Measurements from ENCODE around the gene KLHL29. TPM values are rescaled to one million over a fixed set of nuclear protein-coding genes. Genes with fewer than 3 reads are reported as not detected.

The KLHL29 gene
- total and polyA plus RNA-seq, 10 donors: 1.5 to 30.5 (median 9.4) TPM

GRCh38 chr2:23611839-23612238 is 226.9 kb downstream of the KLHL29 start:
- TF ChIP-seq, protein P1, sequence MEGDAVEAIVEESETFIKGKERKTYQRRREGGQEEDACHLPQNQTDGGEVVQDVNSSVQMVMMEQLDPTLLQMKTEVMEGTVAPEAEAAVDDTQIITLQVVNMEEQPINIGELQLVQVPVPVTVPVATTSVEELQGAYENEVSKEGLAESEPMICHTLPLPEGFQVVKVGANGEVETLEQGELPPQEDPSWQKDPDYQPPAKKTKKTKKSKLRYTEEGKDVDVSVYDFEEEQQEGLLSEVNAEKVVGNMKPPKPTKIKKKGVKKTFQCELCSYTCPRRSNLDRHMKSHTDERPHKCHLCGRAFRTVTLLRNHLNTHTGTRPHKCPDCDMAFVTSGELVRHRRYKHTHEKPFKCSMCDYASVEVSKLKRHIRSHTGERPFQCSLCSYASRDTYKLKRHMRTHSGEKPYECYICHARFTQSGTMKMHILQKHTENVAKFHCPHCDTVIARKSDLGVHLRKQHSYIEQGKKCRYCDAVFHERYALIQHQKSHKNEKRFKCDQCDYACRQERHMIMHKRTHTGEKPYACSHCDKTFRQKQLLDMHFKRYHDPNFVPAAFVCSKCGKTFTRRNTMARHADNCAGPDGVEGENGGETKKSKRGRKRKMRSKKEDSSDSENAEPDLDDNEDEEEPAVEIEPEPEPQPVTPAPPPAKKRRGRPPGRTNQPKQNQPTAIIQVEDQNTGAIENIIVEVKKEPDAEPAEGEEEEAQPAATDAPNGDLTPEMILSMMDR (IDR thresholded peaks at IDR 0.05 in 8 of 11, conservative IDR thresholded peaks at IDR 0.05 in 3 of 11): no peak
- TF ChIP-seq POLR2A (IDR thresholded peaks at IDR 0.05): no peak
- no peak for TF ChIP-seq POLR2AphosphoS5 (IDR thresholded peaks at IDR 0.05)
- intact Hi-C loops (cut with DNase I; ENCODE audit: low total_unique reads): no loop called here
- Histone ChIP-seq H3K27ac (no peak overlapping the region), H3K9me3 (peaks cover 0 to 34% (median 20%) of the 10 kb centered on the region in 8 donors), H3K4me3 (no peak overlapping the region), H3K36me3 (no peaks in the 10 kb centered on the region), H3K27me3 (replicated peaks in 1 of 7) (peaks cover 0 to 17% (median 0%) of the 10 kb centered on the region in 7 donors), H3K4me1 (peaks cover 0 to 19% (median 0%) of the 10 kb centered on the region in 6 donors)
- DNase-seq: no peak
- WGBS, 5 donors: 82 to 92% (median 87%) methylated on average over 3 of the region's 3 CpGs

DNA sequence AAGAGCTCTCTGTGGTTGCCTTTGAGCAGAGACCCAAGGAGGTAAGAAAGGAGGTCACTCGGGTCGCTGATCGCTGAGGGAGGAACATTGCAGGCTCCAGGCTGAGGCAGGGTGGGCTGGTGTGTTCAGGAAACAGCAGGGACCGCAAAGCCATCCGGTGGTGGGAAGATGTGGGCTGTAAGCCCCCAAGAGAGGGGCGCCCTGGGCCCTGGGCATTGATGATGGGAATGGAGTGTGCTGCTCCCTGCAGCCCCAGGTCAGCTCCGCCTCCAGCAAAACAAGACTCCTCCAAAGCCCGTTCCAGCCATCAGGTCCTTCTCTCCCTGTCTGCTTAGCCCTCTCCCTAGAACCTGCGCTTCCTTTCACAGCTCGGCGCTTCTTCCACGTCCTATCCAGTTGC is 229.7 kb downstream of the KLHL29 start:
- no peaks in the 10 kb centered on the region for H3K36me3 ChIP-seq
- peak; percentile 56 for DNase-seq
- intact Hi-C loops (cut with DNase I; ENCODE audit: low total_unique reads): no loop called here

DNA sequence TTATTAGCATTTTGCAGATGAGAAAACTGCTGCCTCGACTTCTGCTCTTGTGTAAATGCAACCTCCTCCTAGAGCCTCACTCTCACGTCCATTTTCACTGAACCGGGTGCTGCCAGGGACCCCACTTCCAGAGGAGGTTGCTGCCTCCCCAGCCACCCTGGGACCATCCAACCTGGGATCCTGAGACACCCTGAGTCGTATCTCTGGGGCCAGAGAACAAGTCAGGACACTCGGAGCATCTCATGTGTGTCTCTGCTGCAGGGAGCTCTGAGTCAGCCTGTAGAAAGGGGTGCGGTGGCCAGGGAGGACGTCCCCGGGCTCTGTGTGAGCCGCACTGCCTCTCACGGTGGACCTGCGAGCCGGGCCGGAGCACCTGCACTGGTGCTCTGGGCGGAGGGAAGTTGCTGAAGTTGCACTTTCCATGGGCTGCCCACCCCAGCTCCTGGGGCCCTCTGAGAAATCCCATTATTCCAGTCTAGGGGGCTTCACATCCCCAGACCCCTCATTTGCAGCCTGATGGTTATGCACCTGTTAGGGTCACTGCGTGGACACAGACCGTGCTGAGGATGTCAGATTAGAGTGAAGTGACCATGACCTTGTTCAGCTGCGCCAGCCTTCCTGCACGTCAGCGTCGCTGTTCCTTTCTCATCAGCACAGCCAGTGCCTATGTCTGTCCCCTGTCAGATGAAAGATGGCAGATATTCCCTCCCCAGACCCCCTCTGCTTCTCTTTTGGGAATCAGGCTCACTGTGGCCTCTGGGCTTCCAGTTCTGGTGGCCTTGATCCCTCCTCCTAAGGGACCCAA is 230.4 kb downstream of the KLHL29 start:
- no peak overlapping the region for H3K27ac ChIP-seq

More for the DNA sequence above, 229.7 kb downstream of the KLHL29 start:
- 16 to 40% (median 24%) methylated on average over 12 of the region's 12 CpGs for WGBS, 5 donors
- H3K27ac ChIP-seq: no peak overlapping the region
- peaks cover 0 to 28% (median 15%) of the 10 kb centered on the region in 8 donors for H3K9me3 ChIP-seq
- H3K4me1 ChIP-seq: peaks cover 0 to 19% (median 0%) of the 10 kb centered on the region in 6 donors
- H3K4me3 ChIP-seq: no peak overlapping the region
- TF ChIP-seq, protein P1 (IDR thresholded peaks at IDR 0.05 in 8 of 11, conservative IDR thresholded peaks at IDR 0.05 in 3 of 11): no peak
- no peak for TF ChIP-seq POLR2A (IDR thresholded peaks at IDR 0.05)
- no peak for TF ChIP-seq POLR2AphosphoS5 (IDR thresholded peaks at IDR 0.05)
- H3K27me3 ChIP-seq (replicated peaks in 1 of 7): peaks cover 0 to 13% (median 0%) of the 10 kb centered on the region in 7 donors

More for the DNA sequence above, 230.4 kb downstream of the KLHL29 start:
- TF ChIP-seq, protein P1 (IDR thresholded peaks at IDR 0.05 in 8 of 11, conservative IDR thresholded peaks at IDR 0.05 in 3 of 11): no peak
- TF ChIP-seq POLR2AphosphoS5 (IDR thresholded peaks at IDR 0.05): peak in 2 of 3 donors; percentile 6 to 10
- no peak for TF ChIP-seq POLR2A (IDR thresholded peaks at IDR 0.05)
- peak; percentile 65 for DNase-seq
- Histone ChIP-seq H3K27me3 (replicated peaks in 1 of 7) (peaks cover 0 to 13% (median 0%) of the 10 kb centered on the region in 7 donors), H3K4me1 (peaks cover 0 to 19% (median 0%) of the 10 kb centered on the region in 6 donors), H3K9me3 (peaks cover 0 to 23% (median 15%) of the 10 kb centered on the region in 8 donors), H3K4me3 (no peak overlapping the region), H3K36me3 (no peaks in the 10 kb centered on the region)
- intact Hi-C loops (cut with DNase I; ENCODE audit: low total_unique reads): no loop called here
- WGBS, 5 donors: 73 to 82% (median 80%) methylated on average over 15 to 20 of the region's 20 CpGs
